Measurements from ENCODE around the gene FTH1.

FTH1 gene

GRCh38 chr11:61916737-61917333 lies 50.6 kb downstream of the FTH1 start:
- DNase-seq (ENCODE audit: low read depth), result no peak

DNA sequence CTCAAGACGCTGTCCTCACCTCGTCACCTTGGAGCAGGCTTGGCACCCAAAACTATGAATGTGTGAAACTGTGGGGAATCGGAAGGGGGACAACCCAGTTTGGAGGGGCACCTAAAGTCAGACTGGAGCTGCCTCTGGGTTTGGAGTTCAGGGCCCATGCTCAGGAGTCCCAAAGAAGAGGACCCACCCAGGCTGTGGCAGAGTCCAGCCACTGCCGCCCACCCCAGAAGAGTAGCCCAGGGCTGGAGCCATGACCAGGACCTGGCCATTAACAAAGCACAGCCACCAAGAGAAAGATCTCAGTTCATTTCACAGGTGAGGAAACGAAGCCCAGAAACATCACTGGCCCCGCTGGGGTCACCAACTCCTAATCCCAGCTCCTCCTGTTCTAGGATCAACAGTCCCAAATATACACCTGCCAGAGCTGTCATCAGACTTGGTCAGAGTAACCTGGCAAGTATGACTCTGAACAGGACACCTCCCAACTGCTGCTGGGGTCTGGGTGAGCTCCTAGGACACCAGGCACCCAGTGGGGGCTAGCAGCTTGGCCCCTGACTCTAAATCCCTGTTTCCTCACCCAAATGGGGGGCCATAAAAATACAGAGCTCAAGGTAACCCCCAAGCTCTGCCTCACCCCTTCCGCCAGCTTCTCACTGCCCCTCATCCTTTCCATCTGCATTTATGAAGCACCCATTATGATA lies 52.8 kb downstream of the FTH1 start:
- DNase-seq (ENCODE audit: low read depth), result no peak

All from stimulated activated CD8-positive, alpha-beta memory T cell treated with anti-CD3 and anti-CD28 coated beads, Interleukin-12 subunit alpha, Interleukin-12 subunit beta, amount 100 ng/mL, for 1 hour (primary cell).